ENCODE measurements around the gene C15orf61.

GRCh38 chr15:67495585-67495984 is 25.3 kb upstream of the C15orf61 start:
- TF ChIP-seq CTCF (IDR thresholded peaks at IDR 0.05): no peak
- TF ChIP-seq POLR2A (IDR thresholded peaks at IDR 0.05): no peak
